Activated gamma-delta T cell treated with Interleukin-2 at 50 U/mL for 16 hours (primary cell): ENCODE measurements around the gene YPEL5.
A peak's percentile ranks its signal among the peaks of the same experiment; 100 is the strongest.
"Not testable (repeated sequence)": the region's sequence is repeated elsewhere in the genome, so short reads cannot be mapped to it uniquely, and the experiment has no call there.

Source experiments
- DNase-seq: peaks from one replicate; pipeline ENCODE4 v3.0.0-alpha.2; 2020

The YPEL5 gene

DNA sequence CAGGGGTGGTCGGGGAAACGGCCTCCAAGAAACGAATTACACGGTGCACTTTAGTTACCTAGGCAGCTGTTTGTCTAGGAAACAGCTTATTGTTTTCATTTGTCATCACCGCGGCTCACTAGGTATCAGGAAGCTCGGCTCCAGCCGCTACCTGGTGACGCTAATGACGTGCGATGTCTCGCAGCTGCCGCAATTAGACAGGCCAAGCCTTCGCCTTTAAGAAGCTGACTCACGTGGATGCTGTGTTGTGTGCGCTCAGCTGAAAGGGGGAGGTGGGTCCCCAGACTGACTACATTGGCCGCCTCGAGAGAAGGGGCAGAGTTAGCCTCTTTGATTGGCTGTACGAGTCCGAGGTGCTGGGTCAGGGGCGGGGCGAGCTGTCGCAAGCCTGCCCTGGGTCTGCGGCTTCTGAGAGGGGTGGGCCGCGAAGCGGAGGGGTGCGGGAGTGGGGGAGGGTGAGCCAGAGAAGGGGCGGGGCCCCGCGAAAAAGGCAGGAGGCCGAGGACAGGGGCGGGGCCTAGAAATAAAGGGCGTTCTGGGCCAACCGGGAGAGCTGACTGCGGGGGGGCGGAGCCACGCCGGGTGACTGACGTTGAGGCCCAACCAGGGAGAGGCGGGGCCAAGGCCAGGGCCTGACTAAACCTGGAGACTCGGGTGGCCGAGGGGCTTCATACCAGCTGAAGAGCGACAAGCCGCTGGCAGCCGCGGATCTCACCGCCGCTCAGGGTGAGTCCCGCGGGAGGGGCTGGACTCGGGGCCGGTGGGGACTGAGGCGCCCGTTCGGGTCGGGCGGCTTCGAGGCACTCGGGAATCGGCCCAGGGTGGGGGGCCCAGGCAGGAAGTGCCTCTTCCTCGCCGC lies at the start of gene YPEL5:
Gene YPEL5, plus strand, starts transcription at position 671 of the 859 bp plus-strand sequence. CDS start 9,645 bp downstream, outside the sequence.
- peak; percentile 100 for DNase-seq

DNA sequence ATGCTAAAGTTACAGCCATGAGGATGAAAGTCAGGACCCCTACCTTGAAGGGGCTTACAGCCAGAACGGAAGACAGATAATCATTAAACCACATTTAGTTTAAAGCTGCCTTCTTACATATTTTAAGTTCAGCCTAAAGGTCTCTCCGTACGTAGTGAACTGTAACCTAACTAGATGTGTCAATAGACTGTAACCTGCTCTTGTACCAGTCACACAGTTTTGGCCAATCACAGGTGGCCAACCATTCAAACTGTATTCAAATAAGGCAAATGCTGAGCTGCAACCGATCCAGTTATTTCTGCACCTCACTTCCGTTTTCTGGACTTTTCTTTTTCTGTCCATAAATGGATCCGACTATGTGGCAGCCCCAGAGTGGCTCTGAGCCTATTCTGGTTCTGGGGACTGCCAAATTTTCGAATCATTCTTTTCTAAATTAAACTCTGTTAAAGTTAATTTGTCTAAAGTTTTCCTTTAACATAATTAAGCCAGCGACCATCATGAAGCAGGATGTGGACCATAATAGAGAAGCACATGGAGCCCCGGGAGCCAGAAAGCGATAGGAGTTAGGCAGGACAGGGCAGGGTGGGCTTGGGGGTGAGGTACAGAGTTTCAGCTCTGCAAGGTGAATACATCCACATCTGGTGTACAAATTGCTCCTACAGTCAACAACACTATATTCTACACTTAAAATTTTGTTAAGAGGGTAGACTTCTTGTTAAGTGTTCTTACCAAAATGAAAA lies 48.4 kb upstream of the YPEL5 start:
- no peak for DNase-seq

DNA sequence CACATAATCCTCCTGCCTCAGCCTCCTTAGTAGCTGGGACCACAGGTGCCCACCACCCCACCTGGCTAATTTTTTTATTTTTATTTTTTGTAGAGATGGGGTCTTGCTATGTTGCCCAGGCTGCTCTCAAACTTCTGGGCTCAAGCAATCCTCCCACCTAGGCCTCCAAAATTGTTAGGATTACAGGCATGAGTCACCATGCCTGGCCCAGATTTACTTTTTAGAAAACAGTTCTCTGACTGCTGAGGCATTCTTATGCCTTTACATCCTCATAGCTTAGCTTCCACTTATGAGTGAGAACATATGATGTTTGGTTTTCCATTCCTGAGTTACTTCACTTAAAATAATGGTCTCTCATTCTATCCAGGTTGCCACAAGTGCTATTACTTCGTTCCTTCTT lies 47.4 kb upstream of the YPEL5 start:
- not testable (repeated sequence) for DNase-seq

DNA sequence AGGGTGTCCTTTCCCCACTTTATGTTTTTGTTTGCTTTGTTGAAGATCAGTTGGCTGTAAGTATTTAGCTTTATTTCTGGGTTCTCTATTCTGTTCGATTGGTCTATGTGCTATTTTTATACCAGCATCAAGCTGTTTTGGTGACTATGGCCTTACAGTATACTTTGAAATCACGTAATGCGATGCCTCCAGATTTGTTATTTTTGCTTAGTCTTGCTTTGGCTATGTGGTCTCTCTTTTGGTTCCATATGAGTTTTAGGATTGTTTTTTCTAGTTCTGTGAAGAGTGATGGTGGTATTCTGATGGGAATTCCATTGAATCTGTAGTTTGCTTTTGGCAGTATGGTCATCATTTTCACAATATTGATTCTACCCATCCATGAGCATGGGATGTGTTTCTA lies 46.1 kb upstream of the YPEL5 start:
- DNase-seq: not testable (repeated sequence)

DNA sequence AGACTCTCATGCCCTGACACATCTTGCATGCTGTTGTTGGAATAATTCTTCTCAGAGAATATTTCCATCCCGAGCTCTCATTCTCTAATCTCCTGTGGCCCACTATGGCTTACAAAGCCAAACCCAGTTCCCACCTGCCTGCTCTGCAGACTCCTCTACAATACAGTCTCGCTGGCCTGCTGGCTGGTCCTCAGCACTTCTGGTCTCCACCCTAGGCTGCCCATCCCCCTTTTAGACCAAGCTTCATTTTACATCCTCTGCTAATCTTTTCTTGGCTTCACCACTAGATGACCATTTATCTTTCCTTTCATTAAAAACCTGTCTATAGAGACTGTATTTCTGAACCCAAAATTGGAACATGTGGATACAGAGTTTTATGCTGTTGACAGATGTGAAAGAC lies 42.5 kb upstream of the YPEL5 start:
- no peak for DNase-seq

DNA sequence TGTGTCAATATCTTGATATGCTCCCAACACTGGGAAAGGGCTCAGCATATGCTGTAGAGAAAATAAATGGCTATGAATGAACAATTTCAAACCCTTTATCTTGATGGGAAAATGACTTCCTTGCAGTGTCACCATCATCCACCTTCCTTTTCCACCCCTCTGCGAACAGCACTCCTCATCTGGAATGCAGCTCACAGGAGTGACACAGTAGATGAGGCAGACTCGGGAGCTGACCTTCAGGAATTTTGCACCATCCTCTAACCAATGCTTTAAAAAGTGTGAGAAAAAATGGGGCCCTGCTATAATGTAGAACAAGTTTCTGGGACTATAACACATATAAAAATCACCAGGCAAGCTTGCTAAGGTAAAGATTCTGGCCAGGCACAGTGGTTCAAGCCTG lies 41.3 kb upstream of the YPEL5 start:
- DNase-seq: no peak

DNA sequence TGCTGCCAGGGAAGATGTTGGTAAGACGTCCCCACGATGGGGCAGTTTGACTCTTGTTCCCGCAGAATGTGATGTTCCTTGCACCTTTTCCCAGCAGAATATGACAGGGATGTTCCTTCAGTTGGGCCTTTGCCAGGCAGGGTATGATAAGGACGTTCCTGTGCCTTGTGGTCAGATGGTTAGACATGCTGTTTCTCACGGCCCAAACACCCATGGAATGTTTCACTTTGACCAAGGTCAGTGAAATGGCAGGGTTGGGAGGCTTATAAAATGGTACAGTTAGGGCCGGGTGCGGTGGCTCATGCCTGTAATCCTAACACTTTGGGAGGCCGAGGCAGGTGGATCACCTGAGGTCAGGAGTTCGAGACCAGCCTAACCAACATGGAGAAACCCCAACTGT lies 40.3 kb upstream of the YPEL5 start:
- no peak for DNase-seq

DNA sequence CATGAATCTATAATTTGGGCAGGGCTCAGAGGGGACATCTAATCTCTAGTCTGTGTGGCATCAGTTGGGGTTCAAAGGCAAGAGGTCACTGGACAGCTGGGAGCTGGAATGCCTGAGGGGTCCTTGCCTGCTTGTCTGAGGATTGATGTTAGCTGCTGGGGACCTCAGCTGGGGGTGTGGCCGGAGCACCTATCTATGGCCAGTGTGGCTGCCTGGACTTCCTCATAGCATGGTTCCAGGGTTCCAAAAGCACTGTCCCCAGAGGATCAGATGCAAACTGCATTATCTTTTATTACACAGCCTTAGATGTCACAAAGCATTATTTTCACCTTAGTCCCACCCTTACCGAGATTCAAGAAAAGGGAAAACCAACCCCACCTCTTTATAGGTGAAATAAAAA lies 38.6 kb upstream of the YPEL5 start:
- no peak for DNase-seq

DNA sequence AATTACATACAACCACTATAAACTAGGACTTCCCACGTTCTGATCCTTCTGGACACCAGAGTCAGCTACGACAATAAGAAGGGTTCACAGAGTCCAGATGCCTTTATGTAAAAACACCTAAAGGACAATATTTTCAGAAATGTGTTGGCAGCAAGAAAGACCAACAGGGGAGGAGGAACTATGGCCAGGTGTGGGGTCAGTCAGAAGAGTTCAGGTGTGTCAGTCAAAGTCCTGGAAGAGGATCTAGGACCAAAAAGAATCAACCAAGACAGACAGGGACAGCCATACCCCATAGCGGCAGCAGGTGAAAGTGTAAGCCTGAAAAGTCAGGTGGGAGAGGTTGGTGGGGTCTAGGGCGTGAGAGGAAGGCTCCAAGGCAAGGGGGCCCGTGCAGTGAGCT lies 38.0 kb upstream of the YPEL5 start:
- DNase-seq: no peak

DNA sequence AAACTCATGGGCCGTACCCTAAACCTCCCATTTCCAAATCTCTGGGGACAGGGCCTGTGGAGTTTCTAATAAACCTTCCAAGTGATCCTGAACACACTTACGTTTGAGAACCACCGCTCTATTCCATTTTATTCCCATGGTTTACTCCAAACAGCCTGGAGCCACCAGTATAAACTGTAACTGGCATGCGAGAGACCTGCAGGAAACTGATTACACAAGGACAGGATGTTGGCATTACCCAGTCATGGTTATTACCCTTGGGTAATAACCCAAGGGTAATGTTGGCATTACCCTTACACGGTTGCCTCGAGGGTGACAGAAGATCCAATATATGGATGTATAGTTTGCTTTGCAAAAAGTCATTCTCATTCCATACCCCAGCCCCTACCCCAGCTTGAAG lies 37.0 kb upstream of the YPEL5 start:
- no peak for DNase-seq

DNA sequence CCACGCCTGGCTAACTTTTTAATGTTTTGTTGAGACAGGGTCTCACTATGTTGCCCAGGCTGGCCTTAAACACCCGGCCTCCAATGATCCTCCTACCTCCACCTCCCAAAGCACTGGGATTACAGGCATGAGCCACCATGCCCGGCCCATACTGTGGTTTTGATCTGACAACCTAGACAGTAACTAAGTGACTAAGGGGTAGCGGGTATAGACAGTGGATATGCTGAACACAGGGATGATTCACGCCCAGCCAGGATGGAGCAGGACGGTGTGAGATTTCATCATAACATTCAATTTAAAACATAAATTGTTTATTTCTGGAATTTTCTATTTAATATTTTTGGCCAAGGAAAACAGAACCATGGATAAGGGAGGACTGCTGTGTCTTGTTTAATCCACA lies 36.0 kb upstream of the YPEL5 start:
- DNase-seq: no peak

DNA sequence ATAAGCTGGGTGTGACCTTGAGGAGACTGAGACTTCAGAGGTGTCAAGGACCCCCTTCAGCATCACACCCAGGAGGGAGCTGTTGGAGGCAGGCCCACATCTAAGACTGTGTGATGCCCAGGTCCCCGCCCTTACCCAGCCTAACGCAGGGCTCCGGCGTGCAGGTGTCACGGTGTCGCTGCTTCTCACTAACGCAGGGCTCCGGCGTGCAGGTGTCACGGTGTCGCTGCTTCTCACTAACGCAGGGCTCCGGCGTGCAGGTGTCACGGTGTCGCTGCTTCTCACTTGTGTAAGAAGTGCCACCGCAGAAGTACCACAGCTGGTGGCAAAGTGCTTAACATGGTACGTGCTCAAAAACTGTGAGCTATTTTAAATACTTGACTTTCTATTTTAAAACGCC lies 35.6 kb upstream of the YPEL5 start:
- not testable (repeated sequence) for DNase-seq

DNA sequence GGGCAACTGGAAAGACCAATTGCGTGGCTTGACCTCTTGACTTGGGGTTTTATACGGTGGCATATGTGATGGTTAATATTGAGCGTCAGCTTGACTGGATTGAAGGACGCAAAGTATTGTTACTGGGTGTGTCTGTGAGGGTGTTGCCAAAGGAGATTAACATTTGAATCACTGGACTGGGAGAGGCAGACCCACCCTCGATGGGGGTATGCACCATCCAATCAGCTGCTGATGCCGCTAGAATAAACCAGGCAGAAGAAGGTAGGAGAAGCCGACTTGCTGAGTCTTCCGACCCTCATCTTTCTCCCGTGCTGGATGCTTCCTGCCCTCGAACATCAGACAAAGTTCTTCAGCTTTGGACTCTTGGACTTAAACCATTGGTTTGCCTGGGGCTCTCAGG lies 34.2 kb upstream of the YPEL5 start:
- DNase-seq: no peak

DNA sequence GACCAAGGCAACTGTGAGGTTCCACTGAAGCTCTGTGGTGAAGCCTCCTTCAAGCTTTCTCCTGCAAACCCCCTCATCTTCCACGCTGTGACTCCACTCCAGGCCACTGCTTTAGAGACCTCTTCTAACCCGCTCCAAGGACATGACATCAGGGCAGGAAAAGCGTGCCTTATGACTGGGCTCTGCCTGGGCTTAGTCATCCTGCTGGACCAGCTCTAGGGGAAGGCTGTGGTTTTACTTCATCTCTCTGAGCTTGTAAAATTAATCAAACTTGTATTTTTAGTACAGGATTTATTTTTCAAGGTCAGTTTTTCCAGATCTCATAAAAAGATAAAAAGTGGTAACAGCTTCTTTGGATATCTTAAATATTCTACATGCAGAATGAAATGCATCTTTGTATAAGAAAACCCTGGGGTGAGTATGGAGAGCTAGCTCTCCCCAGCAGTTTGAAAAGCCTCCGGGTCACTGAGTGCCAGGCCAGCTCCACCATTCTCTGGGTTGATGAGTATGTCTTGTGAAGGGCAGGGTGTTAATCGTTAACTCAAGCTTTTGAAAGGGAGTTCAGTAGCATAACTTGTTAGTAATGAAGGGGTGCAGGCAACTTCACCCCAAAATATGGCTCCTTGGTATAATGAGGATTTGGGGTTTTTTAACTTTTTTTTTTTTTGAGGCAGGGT lies 33.1 kb upstream of the YPEL5 start:
- no peak for DNase-seq

DNA sequence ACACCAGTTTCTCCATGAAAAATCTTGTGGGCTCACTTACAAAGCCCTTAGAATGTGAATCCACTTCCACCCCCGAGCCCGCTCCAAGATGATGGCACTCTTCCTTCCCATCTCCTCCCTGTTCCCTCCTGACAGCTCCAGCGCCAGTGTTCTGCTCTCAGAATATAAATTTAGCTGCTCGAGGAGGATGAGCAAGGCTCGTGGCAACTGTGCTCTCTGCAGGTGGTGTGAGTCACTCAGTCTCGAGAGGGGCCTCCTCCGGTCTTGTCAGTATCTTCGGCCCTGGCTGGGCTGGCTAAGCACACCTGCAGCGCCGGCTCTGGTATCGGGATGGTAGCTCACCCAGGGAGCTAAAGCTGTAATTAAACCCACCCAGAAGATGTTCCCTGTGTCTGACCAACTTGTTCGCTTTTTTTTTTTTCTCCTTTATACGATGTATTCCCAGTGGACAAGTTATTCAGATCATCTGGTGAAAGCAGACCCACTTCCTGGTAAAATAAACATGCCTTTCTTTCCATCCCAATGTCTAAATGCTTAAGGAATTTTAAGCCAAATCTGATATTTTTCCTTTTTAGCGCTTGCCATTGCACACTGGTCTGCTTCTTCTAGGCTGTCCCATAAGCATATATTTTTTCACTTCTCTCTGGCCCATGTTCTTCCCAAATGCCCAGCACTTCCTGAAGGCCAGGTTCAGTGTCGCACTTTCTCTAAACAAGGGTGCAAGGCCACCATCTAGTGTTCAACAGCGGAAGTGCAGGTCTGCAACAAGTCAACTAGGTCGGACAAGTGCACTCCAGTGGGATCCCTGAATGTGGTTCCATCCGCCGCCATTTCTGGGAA lies 31.4 kb upstream of the YPEL5 start:
- peak; percentile 47 for DNase-seq

DNA sequence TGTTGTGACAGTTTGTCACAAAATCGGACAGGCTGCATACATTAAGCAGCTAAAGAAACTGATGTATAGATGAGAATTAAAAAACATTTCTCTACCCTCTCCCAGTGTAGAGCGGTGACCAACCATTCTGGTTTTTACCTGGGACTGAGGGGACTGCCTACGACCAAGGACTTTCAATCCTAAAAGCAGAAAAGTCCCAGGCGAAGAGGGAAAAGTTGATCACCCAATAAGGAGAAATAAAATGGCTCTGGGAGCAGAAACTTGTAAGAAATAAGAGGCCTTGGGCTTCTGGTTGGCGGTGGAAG lies 30.9 kb upstream of the YPEL5 start:
- no peak for DNase-seq

DNA sequence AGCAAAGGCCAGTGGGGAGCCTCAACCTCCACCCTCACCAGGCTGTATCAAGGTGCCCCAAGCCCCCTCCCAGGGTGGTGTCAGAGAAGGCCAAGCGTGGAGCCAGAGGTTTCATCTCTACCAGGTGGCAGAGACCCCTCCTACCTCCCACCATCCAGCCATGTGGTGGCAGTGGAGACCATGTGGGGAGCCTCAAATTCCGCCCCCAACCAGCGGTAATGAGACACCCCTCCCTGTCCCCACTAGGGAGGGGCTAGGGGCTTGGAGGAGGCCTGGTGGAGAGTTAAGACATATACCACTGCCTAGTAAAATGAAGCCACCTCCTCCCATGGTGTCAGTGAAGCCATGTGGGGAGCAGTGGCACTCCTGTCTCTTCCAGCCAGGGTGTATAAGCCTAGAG lies 24.4 kb upstream of the YPEL5 start:
- DNase-seq: no peak

DNA sequence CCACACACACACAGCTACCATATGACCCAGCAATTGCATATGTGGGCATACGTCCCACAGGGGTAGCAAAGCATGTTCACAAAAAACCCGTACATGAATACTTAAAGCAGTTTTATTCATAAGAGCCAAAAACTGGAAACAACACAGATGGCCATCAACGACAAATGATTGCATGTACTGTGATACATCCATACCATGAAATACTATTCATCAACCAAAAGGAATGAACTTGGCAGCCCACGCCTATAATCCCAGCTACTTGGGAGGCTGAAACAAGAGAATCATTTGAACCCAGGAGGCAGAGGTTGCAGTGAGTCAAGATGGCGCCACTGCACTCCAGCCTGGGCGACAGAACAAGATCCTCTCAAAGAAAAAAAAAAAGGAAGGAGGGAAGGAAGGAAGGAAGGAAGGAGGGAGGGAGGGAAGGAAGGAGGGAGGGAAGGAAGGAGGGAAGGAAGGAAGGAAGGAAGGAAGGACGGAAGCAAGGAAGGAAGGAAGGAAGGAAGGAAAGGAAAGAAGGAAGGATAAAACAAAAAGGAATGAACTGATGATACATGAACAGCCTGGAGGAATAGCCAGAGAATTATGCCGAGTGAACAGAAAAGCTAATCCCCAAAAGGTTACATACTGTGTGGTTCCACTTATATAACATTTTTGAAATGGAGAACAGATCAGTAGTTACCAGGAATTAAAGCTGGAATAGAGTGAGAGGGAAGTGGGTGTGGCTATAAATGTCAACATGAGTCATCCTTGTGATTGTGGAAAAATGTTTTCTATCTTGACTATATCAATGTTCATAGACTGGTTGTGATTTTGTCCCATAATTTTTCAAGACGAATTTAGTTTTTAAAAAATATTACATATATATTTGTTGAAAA lies 19.6 kb upstream of the YPEL5 start:
- no peak for DNase-seq

DNA sequence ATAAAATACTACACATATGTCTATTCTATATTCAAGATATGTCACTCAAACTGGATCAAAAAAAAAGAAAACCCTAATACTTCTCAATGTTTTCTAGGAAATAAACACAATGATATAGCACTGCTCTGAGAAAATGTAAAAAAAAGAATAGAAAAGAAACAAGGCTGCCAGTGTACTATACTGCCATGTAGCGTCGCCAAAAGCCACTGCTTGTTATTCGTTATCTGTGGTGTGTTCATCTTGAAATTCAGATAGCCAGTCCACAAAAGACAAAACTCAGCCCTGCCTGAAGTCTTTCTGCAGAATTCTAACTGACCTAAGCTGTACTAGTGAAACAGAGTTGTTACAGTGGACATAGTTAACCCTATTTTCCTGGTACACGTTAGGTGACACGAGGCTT lies 12.2 kb upstream of the YPEL5 start:
- no peak for DNase-seq

DNA sequence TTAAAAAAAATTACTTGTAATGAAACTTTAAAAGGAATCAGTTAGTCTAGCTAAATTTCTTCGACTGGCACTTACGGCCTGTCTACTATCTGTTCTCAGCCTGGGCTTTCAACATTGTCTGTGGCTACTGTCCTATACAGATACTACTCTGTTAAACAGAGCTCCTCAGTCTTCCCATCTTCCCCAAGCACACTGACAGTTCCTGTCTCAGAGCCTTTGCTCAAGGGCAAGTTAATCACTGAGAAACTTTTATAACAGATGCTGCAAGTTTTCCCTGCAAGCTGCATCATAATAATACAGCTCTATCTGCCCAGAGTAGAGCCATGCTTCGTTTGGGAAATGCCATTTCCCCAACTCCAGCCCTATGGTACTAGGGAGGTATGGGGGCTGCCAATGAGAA lies 11.3 kb upstream of the YPEL5 start:
- DNase-seq: no peak

DNA sequence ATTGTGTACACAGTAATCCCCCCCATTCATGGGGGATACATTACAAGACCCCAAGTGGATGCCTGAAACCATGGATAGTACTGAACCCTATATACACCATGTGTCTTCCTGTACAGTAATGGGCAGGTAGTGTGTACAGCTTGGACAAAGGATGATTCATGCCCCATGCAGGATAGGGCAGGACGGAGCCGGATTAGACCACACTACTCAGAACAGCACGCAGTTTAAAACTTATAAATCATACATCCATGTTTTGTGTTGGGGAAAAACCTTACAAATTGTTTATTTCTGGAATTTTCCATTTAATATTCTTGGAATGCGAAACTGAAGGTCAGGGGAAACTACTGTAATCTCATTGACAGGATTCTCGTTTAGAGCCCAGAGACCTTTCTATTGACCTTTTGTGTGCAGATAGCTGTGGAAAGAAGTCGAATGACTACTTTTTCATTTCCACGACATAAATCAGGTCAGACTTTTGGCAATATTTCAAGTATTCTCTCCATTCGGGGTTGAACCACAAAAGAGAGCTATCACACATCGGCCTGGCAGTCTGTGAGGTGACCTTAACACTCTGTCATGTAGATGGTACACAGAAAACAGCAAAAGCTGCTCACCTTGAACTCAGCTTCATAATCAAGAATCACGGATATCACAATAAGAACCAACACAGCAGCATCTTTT lies 9.9 kb upstream of the YPEL5 start:
- DNase-seq: no peak
